HepG2 (cell line): ENCODE results near the gene USB1. TPM values are rescaled to one million over a fixed set of nuclear protein-coding genes. Genes with fewer than 3 reads are reported as not detected.

Experiments
- AGO2 ChIP-seq: fragments of 200-400 bp; formaldehyde crosslinking; optimal IDR thresholded peaks from 2 replicates; pipeline ENCODE3; 2017; ENCODE audit warnings: mild to moderate bottlenecking, low read depth, low read length, moderate library complexity
- CBX5 ChIP-seq: sonication (generic); formaldehyde crosslinking; IDR thresholded peaks from 2 replicates; pipeline ENCODE4 v1.4.0; 2020; ENCODE audit warnings: missing genetic modification reagents, borderline replicate concordance
- FOSL2 ChIP-seq: sonication (generic); formaldehyde crosslinking; IDR thresholded peaks from 2 replicates; pipeline ENCODE4 v1.4.0; 2020; ENCODE audit warnings: missing genetic modification reagents
- GATAD2A ChIP-seq: IDR thresholded peaks from 2 replicates; pipeline ENCODE4 v1.6.1; 2016
- HMG20A ChIP-seq: IDR thresholded peaks from 2 replicates; pipeline ENCODE4 v1.6.1; 2016; ENCODE audit warnings: borderline replicate concordance
- KLF6 ChIP-seq: IDR thresholded peaks from 2 replicates; pipeline ENCODE4 v1.8.0; 2016; ENCODE audit warnings: missing biosample characterization, missing genetic modification reagents
- NR2C2 ChIP-seq: sonication (generic); formaldehyde crosslinking; IDR thresholded peaks from 2 replicates; pipeline ENCODE4 v1.4.0; 2020; ENCODE audit warnings: missing genetic modification reagents, mild to moderate bottlenecking, moderate library complexity, borderline replicate concordance
- NR2F1 ChIP-seq, 2 experiments: fragments of 450-650 bp in 1 of 2; formaldehyde crosslinking in 1 of 2; IDR thresholded peaks; 2 replicates each; pipeline versions ENCODE4 v1.5.0 to v1.6.1; 2016 to 2020; ENCODE audit warnings: mild to moderate bottlenecking in 1 of 2, missing compliant biosample characterization in 1 of 2, missing genetic modification reagents in 1 of 2, moderate library complexity in 1 of 2
- NR2F2 ChIP-seq: IDR thresholded peaks from 2 replicates; pipeline ENCODE4 v1.6.1; 2012; ENCODE audit warnings: low read depth, inconsistent platforms, borderline replicate concordance
- SAP130 ChIP-seq: IDR thresholded peaks from 2 replicates; pipeline ENCODE4 v1.6.1; 2016; ENCODE audit warnings: low read depth
- SIN3A ChIP-seq: IDR thresholded peaks from 2 replicates; pipeline ENCODE4 v1.6.1; 2011; ENCODE audit warnings: low read depth, mild to moderate bottlenecking, control low read depth, low read length, borderline replicate concordance
- SMAD1 ChIP-seq: sonication (generic); formaldehyde crosslinking; IDR thresholded peaks from 2 replicates; pipeline ENCODE4 v1.4.0; 2020; ENCODE audit warnings: missing genetic modification reagents, low read depth, mild to moderate bottlenecking, borderline replicate concordance
- SP2 ChIP-seq: sonication (generic); formaldehyde crosslinking; IDR thresholded peaks from 2 replicates; pipeline ENCODE4 v1.5.1; 2020; ENCODE audit warnings: mild to moderate bottlenecking, missing genetic modification reagents
- TEAD2 ChIP-seq: sonication (generic); formaldehyde crosslinking; IDR thresholded peaks from 2 replicates; pipeline ENCODE4 v1.9.0; 2021; ENCODE audit warnings: missing genetic modification reagents
- TERF1 ChIP-seq: sonication (generic); formaldehyde crosslinking; IDR thresholded peaks from 2 replicates; pipeline ENCODE4 v1.8.0; 2022; ENCODE audit warnings: mild to moderate bottlenecking, missing genetic modification reagents, moderate library complexity
- THYN1 ChIP-seq: sonication (generic); formaldehyde crosslinking; IDR thresholded peaks from 2 replicates; pipeline ENCODE4 v1.8.1; 2023; ENCODE audit warnings: low read depth, mild to moderate bottlenecking, moderate library complexity, missing genetic modification reagents, borderline replicate concordance
- ZBTB33 ChIP-seq: sonication (generic); formaldehyde crosslinking; IDR thresholded peaks from 2 replicates; pipeline ENCODE4 v1.4.0; 2020; ENCODE audit warnings: missing genetic modification reagents
- ZNF230 ChIP-seq: sonication (generic); formaldehyde crosslinking; IDR thresholded peaks from 2 replicates; pipeline ENCODE4 v1.4.0; 2020; ENCODE audit warnings: mild to moderate bottlenecking, missing genetic modification reagents
- ZNF263 ChIP-seq: sonication (generic); formaldehyde crosslinking; IDR thresholded peaks from 2 replicates; pipeline ENCODE4 v1.4.0; 2020; ENCODE audit warnings: missing genetic modification reagents
- ZNF605 ChIP-seq: sonication (generic); formaldehyde crosslinking; IDR thresholded peaks from 2 replicates; pipeline ENCODE4 v1.8.0; 2022; ENCODE audit warnings: mild to moderate bottlenecking, missing genetic modification reagents
- ZNF879 ChIP-seq: sonication (generic); formaldehyde crosslinking; IDR thresholded peaks from 2 replicates; pipeline ENCODE4 v1.8.1; 2023; ENCODE audit warnings: missing genetic modification reagents
- polyA plus RNA-seq, 8 experiments: library from polyadenylated mRNA; depleted of rRNA in 3 of 8; stranded (reverse) in 7 of 8; unstranded in 1 of 8; fragments of >200 nt; fragmentation: Illumina TruSeq in 4 of 8; extraction: Trizol in 4 of 8; gene quantifications; 2 replicates each; pipeline versions ENCODE4 v1.2.1 to v1.2.3, GENCODE V29; 2011 to 2016; ENCODE audit warnings: low read depth in 4 of 8, missing spikeins in 1 of 8, mixed read lengths in 1 of 8; ENCODE audit not compliant: insufficient read depth in 1 of 8
- total RNA-seq, 5 experiments: library from RNA; depleted of rRNA; stranded (reverse); fragments of >200 nt; fragmentation: Illumina TruSeq; extraction: Trizol; gene quantifications; 2 replicates each; pipeline ENCODE4 v1.2.3, GENCODE V29; 2016; ENCODE audit warnings: low read depth in 1 of 5
- TF ChIP-seq, protein P1 (sequence below): sonication (generic); formaldehyde crosslinking; IDR thresholded peaks from 2 replicates; pipeline ENCODE4 v1.9.0; 2021; ENCODE audit warnings: missing genetic modification reagents, borderline replicate concordance
- TF ChIP-seq, protein P2 (sequence below): sonication (generic); formaldehyde crosslinking; IDR thresholded peaks from 2 replicates; pipeline ENCODE4 v1.4.0; 2020; ENCODE audit warnings: missing genetic modification reagents, mild to moderate bottlenecking, borderline replicate concordance

Gene USB1
- total and polyA plus RNA-seq, 2 of the 13 experiments (the other 11 are each of a cell fraction or from before 2014, with no cell fraction given): 16.7 to 65.4 TPM

- TF ChIP-seq TERF1 (CRISPR knock-in tag): no peak
- no peak for TF ChIP-seq ZNF605
- no peak for TF ChIP-seq NR2F1 (CRISPR knock-in tag; IDR thresholded peaks at IDR 0.05)
- 0 out of 2 replicates have a peak, but pooled peaks have one; percentile 42 for TF ChIP-seq SP2 (CRISPR knock-in tag)
- no peak; the same call in 1 of the 2 replicates for TF ChIP-seq SIN3A
- no peak for TF ChIP-seq ZNF230 (CRISPR knock-in tag)
- peak; percentile 51 for TF ChIP-seq AGO2
- TF ChIP-seq, protein P1, sequence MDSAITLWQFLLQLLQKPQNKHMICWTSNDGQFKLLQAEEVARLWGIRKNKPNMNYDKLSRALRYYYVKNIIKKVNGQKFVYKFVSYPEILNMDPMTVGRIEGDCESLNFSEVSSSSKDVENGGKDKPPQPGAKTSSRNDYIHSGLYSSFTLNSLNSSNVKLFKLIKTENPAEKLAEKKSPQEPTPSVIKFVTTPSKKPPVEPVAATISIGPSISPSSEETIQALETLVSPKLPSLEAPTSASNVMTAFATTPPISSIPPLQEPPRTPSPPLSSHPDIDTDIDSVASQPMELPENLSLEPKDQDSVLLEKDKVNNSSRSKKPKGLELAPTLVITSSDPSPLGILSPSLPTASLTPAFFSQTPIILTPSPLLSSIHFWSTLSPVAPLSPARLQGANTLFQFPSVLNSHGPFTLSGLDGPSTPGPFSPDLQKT: no peak
- TF ChIP-seq, protein P2, sequence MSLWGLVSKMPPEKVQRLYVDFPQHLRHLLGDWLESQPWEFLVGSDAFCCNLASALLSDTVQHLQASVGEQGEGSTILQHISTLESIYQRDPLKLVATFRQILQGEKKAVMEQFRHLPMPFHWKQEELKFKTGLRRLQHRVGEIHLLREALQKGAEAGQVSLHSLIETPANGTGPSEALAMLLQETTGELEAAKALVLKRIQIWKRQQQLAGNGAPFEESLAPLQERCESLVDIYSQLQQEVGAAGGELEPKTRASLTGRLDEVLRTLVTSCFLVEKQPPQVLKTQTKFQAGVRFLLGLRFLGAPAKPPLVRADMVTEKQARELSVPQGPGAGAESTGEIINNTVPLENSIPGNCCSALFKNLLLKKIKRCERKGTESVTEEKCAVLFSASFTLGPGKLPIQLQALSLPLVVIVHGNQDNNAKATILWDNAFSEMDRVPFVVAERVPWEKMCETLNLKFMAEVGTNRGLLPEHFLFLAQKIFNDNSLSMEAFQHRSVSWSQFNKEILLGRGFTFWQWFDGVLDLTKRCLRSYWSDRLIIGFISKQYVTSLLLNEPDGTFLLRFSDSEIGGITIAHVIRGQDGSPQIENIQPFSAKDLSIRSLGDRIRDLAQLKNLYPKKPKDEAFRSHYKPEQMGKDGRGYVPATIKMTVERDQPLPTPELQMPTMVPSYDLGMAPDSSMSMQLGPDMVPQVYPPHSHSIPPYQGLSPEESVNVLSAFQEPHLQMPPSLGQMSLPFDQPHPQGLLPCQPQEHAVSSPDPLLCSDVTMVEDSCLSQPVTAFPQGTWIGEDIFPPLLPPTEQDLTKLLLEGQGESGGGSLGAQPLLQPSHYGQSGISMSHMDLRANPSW: no peak
- TF ChIP-seq FOSL2 (CRISPR knock-in tag): no peak
- TF ChIP-seq SAP130 (CRISPR knock-in tag): no peak; the same call in 1 of the 2 replicates
- TF ChIP-seq SMAD1 (CRISPR knock-in tag): no peak
- no peak for TF ChIP-seq HMG20A (CRISPR knock-in tag)
- peak; percentile 1; the same call in 1 of the 2 replicates for TF ChIP-seq NR2C2
- TF ChIP-seq ZNF879 (CRISPR knock-in tag): no peak
- 0 out of 2 replicates have a peak, but pooled peaks have one; percentile 39 for TF ChIP-seq KLF6 (CRISPR knock-in tag)
- TF ChIP-seq CBX5 (CRISPR knock-in tag): no peak
- TF ChIP-seq ZBTB33 (CRISPR knock-in tag): no peak
- TF ChIP-seq GATAD2A (CRISPR knock-in tag): no peak
- TF ChIP-seq THYN1 (CRISPR knock-in tag): no peak
- no peak for TF ChIP-seq TEAD2 (CRISPR knock-in tag)
- TF ChIP-seq ZNF263 (CRISPR knock-in tag): peak; percentile 5; the same call in 1 of the 2 replicates
- no peak for TF ChIP-seq NR2F2
Measured at GRCh38 chr16:57999971-58000705, 1.1 kb upstream of the USB1 start, which contains the start of gene ZNF319 (continued).
